Measurements from ENCODE around the gene PINLYP.

The PINLYP gene

DNA sequence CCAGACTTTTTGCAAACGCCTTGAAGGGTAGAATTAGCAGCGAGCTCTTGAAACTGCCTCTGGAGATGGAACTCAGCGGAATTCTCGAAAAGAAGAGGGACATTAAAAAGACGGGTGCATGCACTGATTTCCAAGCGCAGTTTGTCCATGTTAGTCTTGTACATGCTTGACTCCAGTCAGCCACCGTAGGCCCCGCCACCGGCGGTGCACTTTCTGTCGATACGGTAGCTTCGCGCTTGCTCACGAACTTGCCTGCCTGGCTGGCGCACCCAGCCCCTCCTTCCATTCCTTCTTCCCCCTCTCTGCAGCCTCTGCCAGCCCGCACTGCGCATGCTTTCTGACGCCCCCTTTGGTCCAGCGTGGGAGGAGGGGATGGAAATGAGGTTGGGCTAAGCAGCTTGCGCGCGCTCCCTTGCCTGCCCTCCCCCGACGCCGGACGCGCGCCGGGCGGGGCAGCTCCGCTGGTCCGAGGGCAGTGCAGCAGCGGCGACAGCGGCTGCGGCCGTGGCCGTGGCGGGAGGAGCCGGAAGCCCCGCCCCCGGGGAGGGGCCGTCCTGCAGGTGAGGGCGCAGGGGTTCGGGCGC lies 42.5 kb upstream of the PINLYP start, which contains the start of gene ZNF575:
TSS of gene ZNF575 (plus strand) at position 227 of the 584 bp plus-strand sequence. CDS start 1,235 bp downstream, outside the sequence.
- peak; percentile 93 to 97 for DNase-seq (ENCODE audit: low read depth in 2 of 2)
- TF ChIP-seq, protein P1, sequence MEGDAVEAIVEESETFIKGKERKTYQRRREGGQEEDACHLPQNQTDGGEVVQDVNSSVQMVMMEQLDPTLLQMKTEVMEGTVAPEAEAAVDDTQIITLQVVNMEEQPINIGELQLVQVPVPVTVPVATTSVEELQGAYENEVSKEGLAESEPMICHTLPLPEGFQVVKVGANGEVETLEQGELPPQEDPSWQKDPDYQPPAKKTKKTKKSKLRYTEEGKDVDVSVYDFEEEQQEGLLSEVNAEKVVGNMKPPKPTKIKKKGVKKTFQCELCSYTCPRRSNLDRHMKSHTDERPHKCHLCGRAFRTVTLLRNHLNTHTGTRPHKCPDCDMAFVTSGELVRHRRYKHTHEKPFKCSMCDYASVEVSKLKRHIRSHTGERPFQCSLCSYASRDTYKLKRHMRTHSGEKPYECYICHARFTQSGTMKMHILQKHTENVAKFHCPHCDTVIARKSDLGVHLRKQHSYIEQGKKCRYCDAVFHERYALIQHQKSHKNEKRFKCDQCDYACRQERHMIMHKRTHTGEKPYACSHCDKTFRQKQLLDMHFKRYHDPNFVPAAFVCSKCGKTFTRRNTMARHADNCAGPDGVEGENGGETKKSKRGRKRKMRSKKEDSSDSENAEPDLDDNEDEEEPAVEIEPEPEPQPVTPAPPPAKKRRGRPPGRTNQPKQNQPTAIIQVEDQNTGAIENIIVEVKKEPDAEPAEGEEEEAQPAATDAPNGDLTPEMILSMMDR (IDR thresholded peaks at IDR 0.05; ENCODE audit: low read depth, low read length): no peak
- peak within 1 kb of the TSS; percentile 60 to 63 for H3K4me3 ChIP-seq (replicated peaks in 1 of 2; ENCODE audit: low read depth in 2 of 2, low read length in 2 of 2)

DNA sequence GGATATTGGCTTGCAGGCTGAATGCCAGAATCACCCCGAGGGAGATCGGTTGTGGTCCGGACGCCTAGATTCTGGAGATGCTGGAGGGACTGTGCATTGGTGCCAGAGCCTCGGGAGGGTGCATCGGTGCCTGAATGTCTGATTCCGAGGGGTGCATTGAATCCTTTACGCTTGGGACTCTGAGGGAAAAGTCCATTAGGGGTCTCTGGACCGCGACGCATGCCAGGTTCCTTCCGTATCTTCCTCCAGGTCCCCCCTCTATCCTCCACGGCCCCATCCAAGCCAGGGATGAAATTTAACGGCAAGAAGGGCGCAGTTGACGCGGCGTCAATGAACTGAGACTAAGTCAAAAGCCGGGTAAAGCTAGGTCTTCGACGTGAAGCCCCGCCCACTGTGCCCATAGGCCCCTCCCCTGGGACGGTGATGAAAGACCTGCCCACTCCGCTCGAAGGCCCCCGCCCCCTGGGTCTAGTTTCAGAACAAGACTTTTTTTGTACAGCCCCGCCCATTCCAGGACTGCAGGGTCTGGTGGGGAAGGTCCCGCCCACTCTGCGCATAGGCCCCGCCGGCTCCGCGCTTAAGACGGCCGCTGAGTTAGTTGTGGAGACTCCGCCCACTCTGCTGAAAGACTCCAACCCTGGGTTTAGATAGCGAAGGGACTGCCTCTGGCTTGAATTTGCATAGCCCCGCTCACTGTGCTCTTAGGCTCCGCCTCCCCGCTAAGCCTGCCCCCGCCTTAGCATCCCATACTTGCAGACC lies 41.9 kb upstream of the PINLYP start:
- H3K4me3 ChIP-seq (replicated peaks in 1 of 2; ENCODE audit: low read depth in 2 of 2, low read length in 2 of 2): peak overlapping the region; percentile 60 to 63
- peak; percentile 100 for DNase-seq (ENCODE audit: low read depth in 2 of 2)
- TF ChIP-seq, protein P1 (IDR thresholded peaks at IDR 0.05; ENCODE audit: low read depth, low read length): no peak

GRCh38 chr19:43534305-43534815 lies 41.2 kb upstream of the PINLYP start:
- TF ChIP-seq, protein P1 (IDR thresholded peaks at IDR 0.05; ENCODE audit: low read depth, low read length): no peak
- H3K4me3 ChIP-seq (replicated peaks in 1 of 2; ENCODE audit: low read depth in 2 of 2, low read length in 2 of 2): peak overlapping the region; percentile 34 to 49
- DNase-seq (ENCODE audit: low read depth in 2 of 2): no peak

DNA sequence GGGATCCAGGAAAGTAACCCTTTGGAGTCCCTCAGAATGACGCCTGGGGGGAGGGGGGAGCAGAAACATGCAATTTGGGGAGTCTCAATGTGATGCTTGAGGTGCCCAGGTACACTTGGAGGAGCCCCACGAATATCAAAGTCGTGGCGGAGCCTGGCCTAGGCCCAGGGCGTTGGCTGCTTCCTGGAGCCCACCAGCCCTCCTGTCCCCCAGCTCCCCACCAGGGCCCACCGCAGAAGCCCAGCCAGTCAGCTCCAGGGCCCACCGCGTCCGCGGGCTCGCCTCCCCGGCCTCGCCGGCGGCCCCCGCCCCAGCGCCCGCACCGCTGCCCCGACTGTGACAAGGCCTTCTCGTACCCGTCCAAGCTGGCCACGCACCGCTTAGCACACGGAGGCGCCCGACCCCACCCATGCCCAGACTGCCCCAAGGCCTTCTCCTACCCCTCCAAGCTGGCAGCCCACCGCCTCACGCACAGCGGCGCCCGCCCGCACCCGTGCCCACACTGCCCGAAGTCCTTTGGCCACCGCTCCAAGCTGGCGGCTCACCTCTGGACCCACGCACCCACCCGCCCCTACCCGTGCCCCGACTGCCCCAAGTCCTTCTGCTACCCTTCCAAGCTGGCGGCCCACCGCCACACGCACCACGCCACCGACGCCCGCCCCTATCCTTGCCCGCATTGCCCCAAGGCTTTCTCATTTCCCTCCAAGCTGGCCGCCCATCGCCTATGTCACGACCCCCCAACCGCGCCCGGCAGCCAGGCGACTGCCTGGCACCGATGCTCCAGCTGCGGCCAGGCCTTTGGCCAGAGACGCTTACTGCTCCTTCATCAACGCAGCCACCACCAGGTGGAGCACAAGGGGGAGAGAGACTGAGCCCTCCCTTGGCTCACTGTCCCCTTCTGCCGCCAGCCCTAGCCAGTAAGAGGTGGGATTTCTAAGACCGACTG lies 40.5 kb upstream of the PINLYP start:
- no peak overlapping the region for H3K4me3 ChIP-seq (replicated peaks in 1 of 2; ENCODE audit: low read depth in 2 of 2, low read length in 2 of 2)
- TF ChIP-seq, protein P1 (IDR thresholded peaks at IDR 0.05; ENCODE audit: low read depth, low read length): peak; percentile 81
- peak; percentile 64 to 79 for DNase-seq (ENCODE audit: low read depth in 2 of 2)

- TF ChIP-seq, protein P1 (IDR thresholded peaks at IDR 0.05; ENCODE audit: low read depth, low read length): no peak
- H3K4me3 ChIP-seq (replicated peaks in 1 of 2; ENCODE audit: low read depth in 2 of 2, low read length in 2 of 2): no peak overlapping the region
- DNase-seq (ENCODE audit: low read depth in 2 of 2): no peak
Observed at GRCh38 chr19:43538922-43539321, 36.7 kb upstream of the PINLYP start.

- TF ChIP-seq, protein P1 (IDR thresholded peaks at IDR 0.05; ENCODE audit: low read depth, low read length): no peak
- no peak for DNase-seq (ENCODE audit: low read depth in 2 of 2)
- H3K4me3 ChIP-seq (replicated peaks in 1 of 2; ENCODE audit: low read depth in 2 of 2, low read length in 2 of 2): no peak overlapping the region
Observed at GRCh38 chr19:43540381-43540780, 35.2 kb upstream of the PINLYP start.
